ENCODE data around the gene ATRNL1. TPM values are rescaled to one million over a fixed set of nuclear protein-coding genes. Genes with fewer than 3 reads are reported as not detected.

ATRNL1 gene
- total RNA-seq, 1 donor from 2014 or later = 15.5 TPM

DNA sequence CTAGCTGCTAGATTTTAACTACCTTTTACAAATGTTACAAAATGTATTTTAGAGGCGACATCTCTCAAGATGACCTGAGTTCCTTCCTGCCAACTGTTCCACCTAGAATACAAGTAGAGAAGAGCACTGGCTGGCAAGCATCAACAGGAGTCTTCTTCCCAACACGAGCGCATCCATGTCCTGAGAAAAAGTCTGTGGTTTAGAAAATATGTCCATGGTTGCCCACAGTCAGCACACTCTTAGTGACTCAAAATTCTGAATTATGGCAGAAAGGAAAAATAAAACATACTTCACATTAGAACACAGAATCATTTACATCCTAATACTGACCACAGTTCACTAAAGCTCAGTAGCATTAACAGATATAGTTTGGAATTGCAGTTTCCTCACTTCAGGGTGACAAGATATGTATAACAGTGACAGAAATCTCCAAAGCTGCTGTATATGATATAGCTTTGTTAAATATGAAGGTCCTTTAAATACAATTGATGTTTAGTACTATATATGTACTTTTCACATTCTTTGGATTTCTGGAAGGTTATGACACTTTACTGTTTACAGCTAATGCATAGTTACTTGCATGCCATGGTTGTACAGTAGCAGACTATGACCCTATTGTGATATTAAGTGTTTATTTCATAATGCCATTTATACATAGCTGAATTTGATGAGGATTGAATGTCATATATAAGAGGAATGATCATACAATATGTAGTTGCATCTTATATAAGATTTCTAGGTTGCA is 852.7 kb downstream of the ATRNL1 start:
- intact Hi-C loops (cut with DNase I) = loop anchor here (10.0 kb wide), 1 partner anchor 329 kb away; the partner anchor contains the start of gene GFRA1
- no peaks in the 10 kb centered on the region for H3K9me3 ChIP-seq

DNA sequence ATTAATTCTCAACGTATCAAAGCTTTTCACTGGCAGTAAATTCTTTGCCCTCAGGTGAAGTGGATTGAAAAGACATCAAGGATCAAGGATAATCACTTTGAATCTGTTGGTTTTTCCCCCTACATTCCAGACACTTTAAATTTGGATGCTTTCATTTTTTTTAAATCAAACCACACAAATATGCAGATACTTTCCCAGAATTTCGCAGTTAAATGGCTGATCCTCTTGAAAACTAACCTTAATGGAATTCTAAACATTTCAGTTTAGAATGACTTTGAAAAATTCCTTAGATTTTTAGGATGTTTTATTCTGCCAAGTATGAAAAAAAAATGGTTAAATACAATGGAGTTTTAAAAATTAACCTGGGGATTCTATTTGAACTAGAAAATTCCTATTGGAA is 853.9 kb downstream of the ATRNL1 start:
- no peak for TF ChIP-seq POLR2A (IDR thresholded peaks at IDR 0.05)
- TF ChIP-seq CTCF (IDR thresholded peaks at IDR 0.05) = no peak
- no peak for TF ChIP-seq POLR2AphosphoS5 (IDR thresholded peaks at IDR 0.05; ENCODE audit: insufficient read depth in 1 of 2, low read depth in 1 of 2)
- no peaks in the 10 kb centered on the region for H3K9me3 ChIP-seq
- H3K27ac ChIP-seq = no peak overlapping the region
- intact Hi-C loops (cut with DNase I) = loop anchor here (10.0 kb wide), 1 partner anchor 328 kb away; the partner anchor contains the start of gene GFRA1
- H3K4me1 ChIP-seq = no peaks in the 10 kb centered on the region
- no peak overlapping the region for H3K4me3 ChIP-seq
- no peaks in the 10 kb centered on the region for H3K27me3 ChIP-seq
- no peaks in the 10 kb centered on the region for H3K36me3 ChIP-seq
- DNase-seq (ENCODE audit: extremely low spot score in 2 of 2) = no peak

More for the DNA sequence above, 852.7 kb downstream of the ATRNL1 start:
- DNase-seq (ENCODE audit: extremely low spot score in 2 of 2) = no peak
- H3K27me3 ChIP-seq = no peaks in the 10 kb centered on the region
- H3K36me3 ChIP-seq = no peaks in the 10 kb centered on the region
- TF ChIP-seq POLR2A (IDR thresholded peaks at IDR 0.05) (no peak), POLR2AphosphoS5 (IDR thresholded peaks at IDR 0.05; ENCODE audit: insufficient read depth in 1 of 2, low read depth in 1 of 2) (no peak), CTCF (IDR thresholded peaks at IDR 0.05) (no peak)
- no peak overlapping the region for H3K4me3 ChIP-seq
- H3K4me1 ChIP-seq = no peaks in the 10 kb centered on the region
- H3K27ac ChIP-seq = no peak overlapping the region

DNA sequence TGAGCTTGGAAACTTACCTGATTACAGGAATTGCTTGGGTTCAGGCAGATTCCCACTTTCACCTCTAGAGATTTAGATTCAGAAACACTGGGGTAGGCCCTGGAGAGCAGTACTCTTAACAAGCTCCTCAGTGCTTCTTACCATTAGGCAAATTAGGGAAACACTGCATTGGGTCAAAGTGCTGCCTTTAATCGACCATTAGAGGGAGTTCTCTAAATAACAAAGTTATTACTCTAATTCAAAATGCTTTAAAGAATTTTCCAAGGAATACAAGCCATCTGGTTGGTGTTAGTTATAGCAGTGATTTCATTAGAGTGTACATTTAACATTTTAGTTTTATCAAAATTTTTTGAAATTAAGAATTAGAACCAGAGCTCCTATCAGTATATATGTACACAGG is 855.3 kb downstream of the ATRNL1 start:
- no peak for TF ChIP-seq CTCF (IDR thresholded peaks at IDR 0.05)
- no peak for TF ChIP-seq POLR2A (IDR thresholded peaks at IDR 0.05)
- no peak for TF ChIP-seq POLR2AphosphoS5 (IDR thresholded peaks at IDR 0.05; ENCODE audit: insufficient read depth in 1 of 2, low read depth in 1 of 2)
- Histone ChIP-seq H3K36me3 (no peaks in the 10 kb centered on the region), H3K9me3 (no peaks in the 10 kb centered on the region), H3K4me1 (no peaks in the 10 kb centered on the region), H3K4me3 (no peak overlapping the region), H3K27ac (no peak overlapping the region), H3K27me3 (no peaks in the 10 kb centered on the region)
- no peak for DNase-seq (ENCODE audit: extremely low spot score in 2 of 2)
- intact Hi-C loops (cut with DNase I) = loop anchor here (10.0 kb wide), 1 partner anchor 326 kb away; the partner anchor contains the start of gene GFRA1

DNA sequence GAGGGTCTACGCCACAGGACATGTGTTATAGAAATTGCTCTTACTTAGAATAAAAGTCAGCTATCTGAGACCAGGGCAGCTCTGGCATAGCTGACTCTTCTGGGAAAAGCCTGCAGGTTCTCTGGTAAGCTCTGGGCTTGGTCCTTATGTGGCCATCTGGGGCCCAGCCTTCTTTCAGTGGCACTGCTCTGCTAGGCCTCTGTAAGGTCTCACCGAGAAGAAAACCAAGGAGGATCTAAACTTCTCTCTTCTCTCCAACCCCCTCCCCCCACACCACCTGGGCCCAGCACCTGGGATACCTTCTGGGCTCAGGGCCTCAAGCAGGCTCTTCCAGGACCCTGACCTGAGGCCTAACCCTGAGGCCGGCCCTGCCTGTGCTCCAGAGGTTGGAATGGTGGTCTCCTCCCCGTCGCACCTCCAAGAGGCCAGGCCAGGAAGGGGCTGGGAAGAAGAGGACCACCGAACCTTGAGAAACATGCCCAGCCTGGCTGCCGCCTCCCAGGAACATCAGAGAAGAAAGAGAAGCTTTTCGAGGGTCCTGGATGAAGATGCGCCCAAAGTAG is 856.2 kb downstream of the ATRNL1 start:
- Histone ChIP-seq H3K27me3 (no peaks in the 10 kb centered on the region), H3K36me3 (no peaks in the 10 kb centered on the region), H3K4me1 (no peaks in the 10 kb centered on the region), H3K9me3 (no peaks in the 10 kb centered on the region), H3K27ac (no peak overlapping the region), H3K4me3 (no peak overlapping the region)
- DNase-seq (ENCODE audit: extremely low spot score in 2 of 2) = no peak
- TF ChIP-seq POLR2AphosphoS5 (IDR thresholded peaks at IDR 0.05; ENCODE audit: insufficient read depth in 1 of 2, low read depth in 1 of 2) (no peak), CTCF (IDR thresholded peaks at IDR 0.05) (no peak), POLR2A (IDR thresholded peaks at IDR 0.05) (no peak)
- intact Hi-C loops (cut with DNase I) = loop anchor here (10.0 kb wide), 1 partner anchor 325 kb away; the partner anchor contains the start of gene GFRA1

DNA sequence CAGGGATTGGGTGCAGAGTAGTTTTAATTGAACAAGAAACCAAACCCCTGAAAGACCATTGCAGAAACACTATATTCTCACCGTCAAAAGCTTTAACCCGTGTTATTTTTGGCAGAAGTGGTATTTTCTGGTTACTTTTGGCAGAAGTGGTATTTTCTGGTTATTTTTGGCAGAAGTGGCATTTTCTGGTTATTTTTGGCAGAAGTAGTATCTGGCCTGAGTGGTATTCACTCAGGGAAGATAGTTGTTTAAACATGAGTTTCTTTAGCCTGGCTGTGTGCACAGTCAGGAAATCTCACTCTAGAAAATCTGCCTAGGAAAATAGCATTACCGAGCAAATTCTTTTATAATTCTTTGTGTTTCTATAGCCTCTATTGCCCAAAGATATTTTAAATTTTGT is 857.2 kb downstream of the ATRNL1 start:
- Histone ChIP-seq H3K9me3 (no peaks in the 10 kb centered on the region), H3K36me3 (no peaks in the 10 kb centered on the region), H3K4me1 (no peaks in the 10 kb centered on the region), H3K4me3 (no peak overlapping the region), H3K27me3 (no peaks in the 10 kb centered on the region), H3K27ac (no peak overlapping the region)
- intact Hi-C loops (cut with DNase I) = no loop called here
- TF ChIP-seq POLR2AphosphoS5 (IDR thresholded peaks at IDR 0.05; ENCODE audit: insufficient read depth in 1 of 2, low read depth in 1 of 2) (no peak), CTCF (IDR thresholded peaks at IDR 0.05) (no peak), POLR2A (IDR thresholded peaks at IDR 0.05) (no peak)
- no peak for DNase-seq (ENCODE audit: extremely low spot score in 2 of 2)
